ENCODE measurements around the gene DCTN4. TPM values are rescaled to one million over a fixed set of nuclear protein-coding genes. Genes with fewer than 3 reads are reported as not detected.

Gene DCTN4
- total RNA-seq, 1 experiment from 2014 or later, result 47.0 TPM

Other genes starting within 250 kb of the DCTN4 start
- gene SYNPO, start 118.4 kb downstream of the DCTN4 start, total RNA-seq (2014; rRNA removed; shearing (Covaris generic)), result 2.7 and 3.6 TPM in 2 replicates
- not detected in 2 replicates for gene MYOZ3, start 97.8 kb downstream of the DCTN4 start, total RNA-seq (2014; rRNA removed; shearing (Covaris generic))
- 20.1 and 40.9 TPM in 2 replicates for gene RBM22, start 58.0 kb downstream of the DCTN4 start, total RNA-seq (2014; rRNA removed; shearing (Covaris generic))
- gene SMIM3, start 19.7 kb upstream of the DCTN4 start, total RNA-seq (2014; rRNA removed; shearing (Covaris generic)), result 19.4 and 25.0 TPM in 2 replicates
- gene IRGM, start 87.5 kb upstream of the DCTN4 start, total RNA-seq (2014; rRNA removed; shearing (Covaris generic)), result not detected in 2 replicates
- not detected in 2 replicates for gene ZNF300, start 146.0 kb upstream of the DCTN4 start, total RNA-seq (2014; rRNA removed; shearing (Covaris generic))

All from G401 (cell line).